ENCODE measurements around the gene PDZRN4. TPM values are rescaled to one million over a fixed set of nuclear protein-coding genes. Genes with fewer than 3 reads are reported as not detected.
"Not testable (repeated sequence)": the region's sequence is repeated elsewhere in the genome, so short reads cannot be mapped to it uniquely, and the experiment has no call there.

Gene PDZRN4
- total RNA-seq, 4 donors from 2014 or later = 0.54 to 2.9 (median 1.1) TPM

- Histone ChIP-seq H3K4me3 (replicated peaks in 1 of 3) (no peak overlapping the region), H3K27ac (no peak overlapping the region), H3K9me3 (no peaks in the 10 kb centered on the region), H3K36me3 (no peaks in the 10 kb centered on the region), H3K27me3 (no peaks in the 10 kb centered on the region), H3K4me1 (no peaks in the 10 kb centered on the region)
- TF ChIP-seq CTCF (IDR thresholded peaks at IDR 0.05) (no peak), POLR2A (IDR thresholded peaks at IDR 0.05) (no peak)
- intact Hi-C loops (cut with DNase I) = no loop called here
- 89 to 90% methylated on average over 2 of the region's 2 CpGs for WGBS, 2 donors
- DNase-seq = no peak
Measured at GRCh38 chr12:41532072-41532471, 344.0 kb downstream of the PDZRN4 start.

- Histone ChIP-seq H3K4me3 (replicated peaks in 1 of 3) (no peak overlapping the region), H3K27ac (no peak overlapping the region), H3K27me3 (no peaks in the 10 kb centered on the region), H3K36me3 (no peaks in the 10 kb centered on the region), H3K9me3 (no peaks in the 10 kb centered on the region), H3K4me1 (no peaks in the 10 kb centered on the region)
- no peak for DNase-seq
- WGBS, 2 donors = 80 to 81% methylated on average over 4 of the region's 4 CpGs
- TF ChIP-seq POLR2A (IDR thresholded peaks at IDR 0.05) = no peak
- no peak for TF ChIP-seq CTCF (IDR thresholded peaks at IDR 0.05)
- intact Hi-C loops (cut with DNase I) = no loop called here
Measured at GRCh38 chr12:41536813-41537490, 348.8 kb downstream of the PDZRN4 start.

- WGBS, 2 donors = 74 to 83% methylated on average over 1 of the region's 1 CpG
- Histone ChIP-seq H3K4me1 (no peaks in the 10 kb centered on the region), H3K4me3 (replicated peaks in 1 of 3) (no peak overlapping the region), H3K27me3 (no peaks in the 10 kb centered on the region), H3K9me3 (no peaks in the 10 kb centered on the region), H3K27ac (no peak overlapping the region), H3K36me3 (no peaks in the 10 kb centered on the region)
- DNase-seq = no peak
- intact Hi-C loops (cut with DNase I) = no loop called here
- TF ChIP-seq POLR2A (IDR thresholded peaks at IDR 0.05) = no peak
Measured at GRCh38 chr12:41537522-41537921, 349.4 kb downstream of the PDZRN4 start.

GRCh38 chr12:41545761-41546160 lies 357.6 kb downstream of the PDZRN4 start:
- no peak for DNase-seq
- no peaks in the 10 kb centered on the region for H3K4me1 ChIP-seq
- no peak overlapping the region for H3K4me3 ChIP-seq (replicated peaks in 1 of 3)
- WGBS, 2 donors = 79 to 88% methylated on average over 6 of the region's 6 CpGs
- no peaks in the 10 kb centered on the region for H3K9me3 ChIP-seq
- TF ChIP-seq POLR2A (IDR thresholded peaks at IDR 0.05) = no peak
- TF ChIP-seq CTCF (IDR thresholded peaks at IDR 0.05) = no peak
- no peaks in the 10 kb centered on the region for H3K27me3 ChIP-seq
- intact Hi-C loops (cut with DNase I) = no loop called here
- H3K36me3 ChIP-seq = no peaks in the 10 kb centered on the region
- no peak overlapping the region for H3K27ac ChIP-seq

- H3K36me3 ChIP-seq; H3K9me3 ChIP-seq; H3K27me3 ChIP-seq; H3K4me1 ChIP-seq; intact Hi-C loops (cut with DNase I); H3K27ac ChIP-seq; H3K4me3 ChIP-seq (replicated peaks in 1 of 3); DNase-seq: not testable (repeated sequence)
- 72 to 75% methylated on average over 1 of the region's 1 CpG for WGBS, 2 donors
Measured at GRCh38 chr12:41547071-41547470, 359.0 kb downstream of the PDZRN4 start.

GRCh38 chr12:41548926-41549325 lies 360.8 kb downstream of the PDZRN4 start:
- Histone ChIP-seq H3K36me3 (no peaks in the 10 kb centered on the region), H3K27ac (no peak overlapping the region), H3K9me3 (no peaks in the 10 kb centered on the region), H3K4me1 (no peaks in the 10 kb centered on the region), H3K27me3 (no peaks in the 10 kb centered on the region), H3K4me3 (replicated peaks in 1 of 3) (no peak overlapping the region)
- TF ChIP-seq POLR2A (IDR thresholded peaks at IDR 0.05) (no peak), CTCF (IDR thresholded peaks at IDR 0.05) (no peak)
- intact Hi-C loops (cut with DNase I) = no loop called here
- 97 to 98% methylated on average over 4 of the region's 4 CpGs for WGBS, 2 donors
- DNase-seq = no peak

Data from thyroid gland (tissue), 4 donors.